Measurements from ENCODE around the gene C15orf61.

DNA sequence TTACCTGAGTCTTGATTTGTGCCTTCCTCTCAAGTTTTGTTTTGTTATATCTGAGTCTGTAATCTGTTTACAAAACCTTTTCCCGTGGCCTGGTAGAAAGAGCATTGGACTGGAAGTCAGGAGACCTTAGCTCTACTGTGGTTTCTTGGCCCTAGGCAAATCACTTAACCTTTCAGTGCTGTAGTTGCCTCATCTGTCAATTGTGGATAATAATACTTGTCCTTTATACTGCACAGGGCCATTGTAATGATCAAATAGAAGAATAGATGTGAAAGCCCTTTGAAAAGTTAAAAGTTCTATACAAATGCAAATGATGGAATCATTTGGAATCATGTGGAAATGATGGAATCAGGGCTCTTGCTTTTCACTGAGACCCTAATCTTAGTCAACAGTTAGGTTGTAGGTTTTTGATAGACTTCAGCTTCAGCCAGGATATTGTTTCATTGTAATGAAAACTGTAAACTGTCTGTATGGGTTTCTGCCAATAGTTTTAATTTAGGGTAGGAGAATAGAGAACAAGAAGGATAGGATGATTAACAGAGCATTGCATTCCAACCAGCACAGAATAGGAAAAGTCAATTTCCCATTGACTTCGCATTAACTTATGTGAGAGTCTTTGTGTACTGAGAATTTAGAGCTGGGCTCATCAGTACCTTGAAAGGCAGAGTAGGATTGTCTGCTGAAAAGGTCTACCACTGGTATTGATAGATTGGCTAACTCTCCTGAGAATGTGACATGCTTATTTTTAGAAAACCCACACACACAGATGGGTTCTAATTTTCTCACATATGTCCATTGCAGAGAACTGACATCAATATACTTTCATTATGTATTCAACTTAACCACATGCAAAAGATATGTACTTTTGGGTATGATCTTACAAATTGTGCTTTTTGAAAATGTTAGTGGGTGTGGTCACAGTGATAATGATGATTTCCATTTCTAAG is 43.4 kb downstream of the C15orf61 start:
- TF ChIP-seq, protein P1, sequence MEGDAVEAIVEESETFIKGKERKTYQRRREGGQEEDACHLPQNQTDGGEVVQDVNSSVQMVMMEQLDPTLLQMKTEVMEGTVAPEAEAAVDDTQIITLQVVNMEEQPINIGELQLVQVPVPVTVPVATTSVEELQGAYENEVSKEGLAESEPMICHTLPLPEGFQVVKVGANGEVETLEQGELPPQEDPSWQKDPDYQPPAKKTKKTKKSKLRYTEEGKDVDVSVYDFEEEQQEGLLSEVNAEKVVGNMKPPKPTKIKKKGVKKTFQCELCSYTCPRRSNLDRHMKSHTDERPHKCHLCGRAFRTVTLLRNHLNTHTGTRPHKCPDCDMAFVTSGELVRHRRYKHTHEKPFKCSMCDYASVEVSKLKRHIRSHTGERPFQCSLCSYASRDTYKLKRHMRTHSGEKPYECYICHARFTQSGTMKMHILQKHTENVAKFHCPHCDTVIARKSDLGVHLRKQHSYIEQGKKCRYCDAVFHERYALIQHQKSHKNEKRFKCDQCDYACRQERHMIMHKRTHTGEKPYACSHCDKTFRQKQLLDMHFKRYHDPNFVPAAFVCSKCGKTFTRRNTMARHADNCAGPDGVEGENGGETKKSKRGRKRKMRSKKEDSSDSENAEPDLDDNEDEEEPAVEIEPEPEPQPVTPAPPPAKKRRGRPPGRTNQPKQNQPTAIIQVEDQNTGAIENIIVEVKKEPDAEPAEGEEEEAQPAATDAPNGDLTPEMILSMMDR (IDR thresholded peaks at IDR 0.05) = no peak
- no peak for TF ChIP-seq POLR2A (IDR thresholded peaks at IDR 0.05)

Measured in lower leg skin (tissue), 3 donors.